ENCODE data around the gene PICK1. TPM values are rescaled to one million over a fixed set of nuclear protein-coding genes. Genes with fewer than 3 reads are reported as not detected.
"Not testable (repeated sequence)": the region's sequence is repeated elsewhere in the genome, so short reads cannot be mapped to it uniquely, and the experiment has no call there.

PICK1 gene
- total RNA-seq, 1 donor from 2014 or later = 22.9 TPM

GRCh38 chr22:38036392-38037062 is 20.7 kb upstream of the PICK1 start:
- H3K27ac Mint-ChIP-seq (ENCODE audit: unreplicated experiment) = peak overlapping the region; percentile 79
- FAIRE-seq (no peak), DNase-seq (ENCODE audit: low read depth) (no peak)
- no peaks in the 10 kb centered on the region for H3K79me2 ChIP-seq (ENCODE audit: insufficient read depth, low read length)
- H3K9me3 Mint-ChIP-seq (ENCODE audit: unreplicated experiment) = no peaks in the 10 kb centered on the region
- H3K4me2 ChIP-seq (ENCODE audit: low read length) = no peak overlapping the region
- H3K4me3 Mint-ChIP-seq (ENCODE audit: unreplicated experiment) = no peak overlapping the region
- H3K36me3 Mint-ChIP-seq (ENCODE audit: low read depth, unreplicated experiment) = no peaks in the 10 kb centered on the region
- H3K9me3 ChIP-seq (ENCODE audit: insufficient read depth, low read depth, low read length) = no peaks in the 10 kb centered on the region
- H3K9ac ChIP-seq (ENCODE audit: low read length) = no peak overlapping the region
- no peak overlapping the region for H2AFZ ChIP-seq (ENCODE audit: low read depth, low read length)
- H4K20me1 ChIP-seq (ENCODE audit: insufficient read depth, low read length) = no peaks in the 10 kb centered on the region
- H3K27me3 ChIP-seq (ENCODE audit: insufficient read depth, low read length) = no peaks in the 10 kb centered on the region
- no peak overlapping the region for H3K4me3 ChIP-seq (ENCODE audit: insufficient read depth, low read depth, low read length)
- H3K27me3 Mint-ChIP-seq (ENCODE audit: low read depth, unreplicated experiment) = no peaks in the 10 kb centered on the region
- peaks cover 25% of the 10 kb centered on the region for H3K4me1 Mint-ChIP-seq (ENCODE audit: low read depth, unreplicated experiment)
- TF ChIP-seq EZH2 (IDR thresholded peaks at IDR 0.05; ENCODE audit: insufficient read depth, low read length) = no peak
- no peak for TF ChIP-seq CTCF (IDR thresholded peaks at IDR 0.05; ENCODE audit: insufficient read depth, low read depth, low read length)
- H3K4me1 ChIP-seq (ENCODE audit: insufficient read depth, low read length) = peaks cover 27% of the 10 kb centered on the region
- no peak overlapping the region for H3K27ac ChIP-seq (ENCODE audit: low read depth, low read length)
- H3K36me3 ChIP-seq (ENCODE audit: insufficient read depth, low read length) = no peaks in the 10 kb centered on the region

GRCh38 chr22:38037367-38038150 is 19.6 kb upstream of the PICK1 start:
- not testable (repeated sequence) for H4K20me1 ChIP-seq (ENCODE audit: insufficient read depth, low read length); H3K4me3 Mint-ChIP-seq (ENCODE audit: unreplicated experiment); H3K9ac ChIP-seq (ENCODE audit: low read length); H3K27ac ChIP-seq (ENCODE audit: low read depth, low read length); H3K27ac Mint-ChIP-seq (ENCODE audit: unreplicated experiment); H3K36me3 ChIP-seq (ENCODE audit: insufficient read depth, low read length); H3K79me2 ChIP-seq (ENCODE audit: insufficient read depth, low read length); H3K4me2 ChIP-seq (ENCODE audit: low read length); DNase-seq (ENCODE audit: low read depth); H3K36me3 Mint-ChIP-seq (ENCODE audit: low read depth, unreplicated experiment); H2AFZ ChIP-seq (ENCODE audit: low read depth, low read length); FAIRE-seq; H3K27me3 Mint-ChIP-seq (ENCODE audit: low read depth, unreplicated experiment); H3K9me3 Mint-ChIP-seq (ENCODE audit: unreplicated experiment); H3K27me3 ChIP-seq (ENCODE audit: insufficient read depth, low read length); H3K4me3 ChIP-seq (ENCODE audit: insufficient read depth, low read depth, low read length); H3K9me3 ChIP-seq (ENCODE audit: insufficient read depth, low read depth, low read length)
- peaks cover 24% of the 10 kb centered on the region for H3K4me1 Mint-ChIP-seq (ENCODE audit: low read depth, unreplicated experiment)
- H3K4me1 ChIP-seq (ENCODE audit: insufficient read depth, low read length) = peaks cover 26% of the 10 kb centered on the region

- H3K9me3 ChIP-seq (ENCODE audit: insufficient read depth, low read depth, low read length) = no peaks in the 10 kb centered on the region
- H3K27me3 Mint-ChIP-seq (ENCODE audit: low read depth, unreplicated experiment) = peaks cover 5% of the 10 kb centered on the region
Measured at GRCh38 chr22:38038426-38038825, 18.8 kb upstream of the PICK1 start.

More at GRCh38 chr22:38038426-38038825, 18.8 kb upstream of the PICK1 start:
- Mint-ChIP-seq H3K4me1 (ENCODE audit: low read depth, unreplicated experiment) (peaks cover 21% of the 10 kb centered on the region), H3K9me3 (ENCODE audit: unreplicated experiment) (no peaks in the 10 kb centered on the region), H3K36me3 (ENCODE audit: low read depth, unreplicated experiment) (no peaks in the 10 kb centered on the region), H3K27ac (ENCODE audit: unreplicated experiment) (no peak overlapping the region), H3K4me3 (ENCODE audit: unreplicated experiment) (no peak overlapping the region)
- no peak for FAIRE-seq
- no peak for DNase-seq (ENCODE audit: low read depth)
- Histone ChIP-seq H3K4me2 (ENCODE audit: low read length) (no peak overlapping the region), H3K27me3 (ENCODE audit: insufficient read depth, low read length) (no peaks in the 10 kb centered on the region), H2AFZ (ENCODE audit: low read depth, low read length) (no peak overlapping the region), H3K4me3 (ENCODE audit: insufficient read depth, low read depth, low read length) (no peak overlapping the region), H3K79me2 (ENCODE audit: insufficient read depth, low read length) (no peaks in the 10 kb centered on the region), H3K4me1 (ENCODE audit: insufficient read depth, low read length) (peaks cover 18% of the 10 kb centered on the region), H3K36me3 (ENCODE audit: insufficient read depth, low read length) (no peaks in the 10 kb centered on the region), H4K20me1 (ENCODE audit: insufficient read depth, low read length) (no peaks in the 10 kb centered on the region), H3K27ac (ENCODE audit: low read depth, low read length) (no peak overlapping the region), H3K9ac (ENCODE audit: low read length) (no peak overlapping the region)
- TF ChIP-seq CTCF (IDR thresholded peaks at IDR 0.05; ENCODE audit: insufficient read depth, low read depth, low read length) (no peak), EZH2 (IDR thresholded peaks at IDR 0.05; ENCODE audit: insufficient read depth, low read length) (no peak)

All from astrocyte (in vitro differentiated cells and primary cell).